ENCODE results near the gene ACIN1. TPM values are rescaled to one million over a fixed set of nuclear protein-coding genes. Genes with fewer than 3 reads are reported as not detected.

ACIN1 gene
- total and polyA plus RNA-seq, 2 donors (not counting 1 experiment from before 2014, with no cell fraction given): 75.1 to 94.0 TPM

- H3K27ac ChIP-seq (ENCODE audit: insufficient read depth, low read length): no peak overlapping the region
- no peaks in the 10 kb centered on the region for H3K9me3 ChIP-seq (ENCODE audit: control insufficient read depth, insufficient read depth, low read depth, low read length)
- peak; percentile 86 to 95 for DNase-seq (ENCODE audit: low read depth in 2 of 2)
- no peaks in the 10 kb centered on the region for H4K20me1 ChIP-seq (ENCODE audit: control insufficient read depth, extremely low read depth, insufficient read depth, low read length)
- no peak overlapping the region for H2AFZ ChIP-seq (ENCODE audit: low read length)
- TF ChIP-seq CTCF (conservative IDR thresholded peaks at IDR 0.05 in 1 of 2, IDR thresholded peaks at IDR 0.05 in 1 of 2; ENCODE audit: low read depth in 1 of 2, low read length in 2 of 2): peak; percentile 100
- TF ChIP-seq EZH2 (IDR thresholded peaks at IDR 0.05; ENCODE audit: low read length, missing control alignments): no peak
- H3K4me2 ChIP-seq (ENCODE audit: extremely low read depth, insufficient read depth, low read length): peak overlapping the region; percentile 53
- H3K4me1 ChIP-seq (ENCODE audit: control insufficient read depth, extremely low read depth, insufficient read depth, low read length): peaks cover 20% of the 10 kb centered on the region
- no peaks in the 10 kb centered on the region for H3K27me3 ChIP-seq (ENCODE audit: control insufficient read depth, insufficient read depth, low read length)
- peak overlapping the region in 2 of 4 experiments; percentile 43 to 45 for H3K4me3 ChIP-seq (replicated peaks in 1 of 4; ENCODE audit: control extremely low read depth in 1 of 4, insufficient read depth in 1 of 4, low read depth in 3 of 4, low read length in 4 of 4)
- H3K36me3 ChIP-seq (ENCODE audit: control insufficient read depth, insufficient read depth, low read length): peaks cover 25% of the 10 kb centered on the region
- H3K79me2 ChIP-seq (ENCODE audit: control insufficient read depth, insufficient read depth, low read length): peaks cover 58% of the 10 kb centered on the region
- H3K9ac ChIP-seq (ENCODE audit: insufficient read depth, low read length): no peak overlapping the region
These were observed 26.0 kb downstream of the ACIN1 start for GRCh38 chr14:23068789-23069412.

GRCh38 chr14:23067847-23068788, 26.8 kb downstream of the ACIN1 start:
- Histone ChIP-seq H3K9ac (ENCODE audit: insufficient read depth, low read length) (no peak overlapping the region), H2AFZ (ENCODE audit: low read length) (no peak overlapping the region), H3K79me2 (ENCODE audit: control insufficient read depth, insufficient read depth, low read length) (peaks cover 58% of the 10 kb centered on the region), H4K20me1 (ENCODE audit: control insufficient read depth, extremely low read depth, insufficient read depth, low read length) (no peaks in the 10 kb centered on the region), H3K27ac (ENCODE audit: insufficient read depth, low read length) (no peak overlapping the region), H3K4me3 (replicated peaks in 1 of 4; ENCODE audit: control extremely low read depth in 1 of 4, insufficient read depth in 1 of 4, low read depth in 3 of 4, low read length in 4 of 4) (peak overlapping the region in 2 of 4 experiments; percentile 43), H3K4me2 (ENCODE audit: extremely low read depth, insufficient read depth, low read length) (peak overlapping the region; percentile 53), H3K36me3 (ENCODE audit: control insufficient read depth, insufficient read depth, low read length) (peaks cover 29% of the 10 kb centered on the region), H3K4me1 (ENCODE audit: control insufficient read depth, extremely low read depth, insufficient read depth, low read length) (peaks cover 20% of the 10 kb centered on the region), H3K27me3 (ENCODE audit: control insufficient read depth, insufficient read depth, low read length) (no peaks in the 10 kb centered on the region), H3K9me3 (ENCODE audit: control insufficient read depth, insufficient read depth, low read depth, low read length) (no peaks in the 10 kb centered on the region)
- no peak for DNase-seq (ENCODE audit: low read depth in 2 of 2)
- TF ChIP-seq EZH2 (IDR thresholded peaks at IDR 0.05; ENCODE audit: low read length, missing control alignments): no peak
- TF ChIP-seq CTCF (conservative IDR thresholded peaks at IDR 0.05 in 1 of 2, IDR thresholded peaks at IDR 0.05 in 1 of 2; ENCODE audit: low read depth in 1 of 2, low read length in 2 of 2): no peak

Measured in fibroblast of lung (primary cell).